HG02623 (cell line): ENCODE measurements around the gene WNK4.

Experiments used
- ATAC-seq: cut with Tn5 transposase; IDR thresholded peaks from one replicate; pipeline ENCODE4 v1.9.1; 2021; ENCODE audit warnings: moderate library complexity; ENCODE audit not compliant: unreplicated experiment

The WNK4 gene

DNA sequence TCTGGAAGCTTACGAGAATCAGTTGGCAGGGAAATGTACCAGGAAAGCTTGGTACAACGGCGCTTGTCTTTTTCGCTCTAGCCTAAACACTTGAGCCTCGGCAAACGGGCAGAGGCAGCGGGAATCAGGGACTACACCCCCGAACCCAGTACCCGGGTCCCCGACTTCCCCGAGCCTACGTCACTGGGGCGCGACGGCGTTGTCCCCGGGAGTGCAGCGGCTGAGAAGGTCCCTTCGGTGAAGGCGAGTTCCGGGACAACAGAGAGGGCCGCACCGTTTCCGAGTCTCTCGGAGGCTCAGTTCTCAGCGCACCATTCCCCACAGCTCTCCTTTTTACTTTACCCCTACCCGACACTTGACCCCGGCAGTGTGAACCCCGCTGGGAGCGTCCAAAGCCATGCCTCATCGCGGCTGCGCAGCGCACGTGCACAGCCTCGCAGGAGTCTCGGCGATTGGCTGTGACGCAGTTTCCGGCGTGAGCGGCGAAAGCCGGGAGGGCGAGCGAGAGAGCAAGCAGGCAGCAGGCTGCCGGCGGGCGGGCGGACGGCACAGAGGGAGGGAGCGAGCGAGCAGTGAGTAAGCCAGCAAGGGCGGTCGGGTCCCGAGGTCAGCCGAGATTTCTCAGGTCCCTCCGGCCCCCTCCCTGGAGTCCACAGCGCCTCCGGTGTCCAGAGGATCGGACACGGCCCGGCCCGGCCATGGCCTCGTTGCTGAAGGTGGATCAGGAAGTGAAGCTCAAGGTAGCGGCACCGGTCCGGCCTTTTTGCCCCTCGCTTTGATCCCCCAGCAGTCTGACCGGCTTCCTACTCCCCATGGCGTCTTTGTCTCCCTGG is 52.7 kb downstream of the WNK4 start, which contains the start of gene PSME3:
Gene PSME3, plus strand, starts transcription at position 464 of the 833 bp plus-strand sequence. Its CDS starts 235 bp downstream, at position 699.
- peak; percentile 80 for ATAC-seq

DNA sequence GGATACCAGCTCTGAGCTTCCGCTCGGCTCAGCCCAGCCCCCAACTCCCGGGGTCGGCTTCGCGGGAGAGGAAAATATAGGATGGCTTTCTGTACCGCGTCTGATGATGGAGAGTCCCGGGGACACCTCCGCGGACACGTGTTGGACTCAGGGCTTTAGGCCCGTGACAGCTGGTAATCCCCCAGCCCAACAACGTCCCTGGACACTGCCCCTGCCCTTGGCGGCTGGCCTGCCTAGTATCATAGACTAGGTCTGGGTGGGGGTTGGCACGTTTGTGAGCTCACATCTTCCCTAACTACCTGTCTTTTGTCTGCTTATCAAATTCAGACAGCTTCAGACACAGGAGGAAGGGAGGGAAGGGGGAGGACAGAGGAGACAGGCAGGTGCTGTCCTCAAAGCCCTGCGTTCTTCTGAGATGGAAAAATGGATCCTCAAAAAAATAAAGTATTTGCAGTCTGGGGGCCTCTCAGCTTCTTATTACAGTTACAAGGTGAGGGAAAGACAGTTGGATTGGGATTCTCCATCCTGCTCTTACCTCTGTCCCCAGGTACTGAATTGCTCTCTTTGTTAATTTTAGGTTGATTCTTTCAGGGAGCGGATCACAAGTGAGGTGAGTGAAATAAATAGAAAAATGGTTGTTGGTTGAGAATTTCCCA is 53.5 kb downstream of the WNK4 start:
- peak; percentile 8 for ATAC-seq

DNA sequence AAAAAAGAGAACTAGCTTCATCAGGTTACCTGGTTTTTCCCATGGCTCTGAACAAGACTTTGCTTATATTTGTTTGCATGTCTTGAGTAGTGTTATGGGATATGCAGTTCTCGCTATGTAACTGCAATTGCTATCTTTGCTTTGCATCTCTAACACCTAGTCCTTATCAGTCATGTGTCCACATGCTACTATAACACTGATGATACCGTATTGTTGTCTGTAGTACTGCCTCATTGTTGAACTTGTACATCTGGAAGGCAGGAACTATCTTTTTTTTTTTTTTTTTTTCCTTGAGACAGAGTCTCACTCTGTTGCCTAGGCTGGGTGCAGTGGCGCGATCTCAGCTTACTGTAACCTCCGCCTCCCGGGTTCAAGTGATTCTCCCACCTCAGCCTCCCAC is 55.3 kb downstream of the WNK4 start:
- no peak for ATAC-seq

DNA sequence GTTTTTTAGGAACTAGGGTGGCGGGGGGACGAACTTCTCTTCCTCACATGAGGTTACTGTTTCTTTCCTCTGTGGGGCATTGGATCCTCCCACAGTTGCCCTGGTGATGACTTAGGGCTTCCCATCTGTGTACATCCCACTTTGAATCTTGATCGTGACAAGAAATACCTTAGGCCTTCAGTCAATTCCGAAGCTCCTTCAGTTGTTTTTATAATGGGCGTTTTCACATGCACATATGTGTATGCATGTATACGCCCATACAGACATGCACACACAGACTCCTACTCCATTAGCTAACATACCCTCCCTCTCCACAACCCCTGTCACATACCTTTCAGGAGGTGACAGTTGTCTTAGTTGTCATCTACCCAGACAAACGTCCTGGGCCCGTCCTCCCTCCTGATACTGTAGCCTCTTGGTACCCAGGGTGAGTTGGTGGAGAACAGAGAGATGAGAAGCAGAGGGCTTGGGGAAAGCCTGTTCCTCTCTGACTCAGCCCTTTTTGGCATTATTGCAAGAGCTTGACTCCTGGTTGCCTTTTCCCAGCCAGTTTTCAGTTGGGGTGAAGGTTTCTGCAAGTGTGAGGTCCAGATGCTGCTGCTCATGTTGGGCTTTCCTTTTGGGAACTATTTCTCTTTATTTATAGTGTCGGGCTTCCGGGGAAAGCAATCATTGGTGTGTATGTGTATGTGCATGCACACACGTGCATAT is 61.7 kb downstream of the WNK4 start:
- no peak for ATAC-seq

DNA sequence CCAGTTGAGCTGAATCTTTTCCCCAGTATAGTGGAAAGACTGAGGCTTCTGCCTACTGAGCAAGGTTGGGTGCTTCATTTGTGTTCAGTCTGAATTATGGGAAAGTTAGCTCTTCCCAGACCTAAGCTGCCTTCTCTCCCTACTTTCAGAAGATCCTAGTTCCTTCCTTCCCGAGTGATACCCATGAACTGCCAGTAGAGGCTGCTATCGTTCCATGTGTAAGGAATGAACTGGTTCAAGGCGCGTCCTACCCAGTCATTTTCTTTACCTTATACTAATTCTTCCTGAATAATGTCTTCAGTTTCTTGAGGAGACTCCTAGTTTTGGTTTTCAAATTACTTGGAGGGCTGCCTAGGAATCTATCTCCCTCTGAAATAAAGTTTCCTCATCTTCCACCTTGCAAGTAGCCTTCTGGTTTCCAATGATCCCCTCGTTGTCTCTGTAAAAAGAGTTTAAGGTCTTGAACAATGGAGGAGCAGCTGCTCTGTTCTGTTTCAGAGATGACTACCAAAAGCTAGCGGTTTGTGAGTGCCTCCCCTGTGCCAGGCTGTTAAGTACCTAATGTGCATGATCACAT is 63.0 kb downstream of the WNK4 start:
- no peak for ATAC-seq

DNA sequence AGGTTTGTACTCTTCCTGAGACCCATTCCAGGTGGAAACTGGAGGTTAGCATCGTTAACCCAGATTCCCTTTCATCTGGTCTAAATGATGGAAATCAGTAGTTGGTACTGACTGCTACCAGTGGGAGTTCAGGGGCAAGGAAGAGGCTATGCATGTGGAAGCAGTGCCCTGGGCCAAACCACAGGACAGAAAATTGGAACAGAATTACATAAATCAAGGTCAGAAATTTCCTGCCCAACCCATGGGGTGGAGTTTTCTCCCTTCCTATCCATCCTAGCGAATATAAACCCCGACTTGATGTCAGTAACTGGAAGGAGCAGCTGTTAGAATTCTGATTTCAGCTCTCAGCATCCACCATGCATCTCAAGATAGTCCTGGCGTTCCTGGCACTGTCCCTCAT is 63.9 kb downstream of the WNK4 start, which contains the start of gene AOC2:
Gene AOC2, plus strand, starts transcription at position 310 of the 400 bp plus-strand sequence. Its CDS starts 47 bp downstream, at position 357.
- ATAC-seq: no peak

DNA sequence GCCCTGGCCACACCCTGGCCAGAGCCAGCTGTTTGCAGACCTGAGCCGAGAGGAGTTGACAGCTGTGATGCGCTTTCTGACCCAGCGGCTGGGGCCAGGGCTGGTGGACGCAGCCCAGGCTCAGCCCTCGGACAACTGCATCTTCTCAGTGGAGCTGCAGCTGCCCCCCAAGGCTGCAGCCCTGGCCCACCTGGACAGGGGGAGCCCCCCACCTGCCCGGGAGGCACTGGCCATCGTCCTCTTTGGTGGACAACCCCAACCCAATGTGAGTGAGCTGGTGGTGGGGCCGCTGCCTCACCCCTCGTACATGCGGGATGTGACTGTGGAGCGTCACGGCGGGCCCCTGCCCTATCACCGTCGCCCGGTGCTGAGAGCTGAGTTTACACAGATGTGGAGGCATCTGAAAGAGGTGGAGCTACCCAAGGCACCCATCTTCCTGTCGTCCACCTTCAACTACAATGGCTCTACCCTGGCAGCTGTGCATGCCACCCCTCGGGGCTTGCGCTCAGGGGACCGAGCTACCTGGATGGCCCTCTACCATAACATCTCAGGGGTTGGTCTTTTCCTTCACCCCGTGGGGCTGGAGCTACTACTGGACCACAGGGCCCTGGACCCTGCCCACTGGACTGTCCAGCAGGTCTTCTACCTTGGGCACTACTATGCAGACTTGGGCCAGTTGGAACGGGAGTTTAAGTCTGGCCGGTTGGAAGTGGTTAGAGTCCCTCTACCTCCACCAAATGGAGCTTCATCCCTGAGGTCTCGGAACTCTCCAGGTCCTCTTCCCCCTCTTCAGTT is 64.5 kb downstream of the WNK4 start:
- no peak for ATAC-seq

DNA sequence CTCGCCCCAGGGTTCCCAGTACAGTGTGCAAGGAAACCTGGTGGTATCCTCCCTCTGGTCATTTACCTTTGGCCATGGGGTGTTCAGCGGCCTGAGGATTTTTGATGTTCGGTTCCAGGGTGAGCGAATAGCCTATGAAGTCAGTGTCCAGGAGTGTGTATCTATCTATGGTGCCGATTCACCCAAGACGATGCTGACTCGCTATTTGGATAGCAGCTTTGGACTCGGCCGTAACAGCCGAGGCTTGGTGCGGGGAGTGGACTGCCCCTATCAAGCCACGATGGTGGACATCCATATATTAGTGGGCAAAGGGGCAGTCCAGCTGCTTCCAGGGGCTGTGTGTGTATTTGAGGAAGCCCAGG is 65.1 kb downstream of the WNK4 start:
- no peak for ATAC-seq

DNA sequence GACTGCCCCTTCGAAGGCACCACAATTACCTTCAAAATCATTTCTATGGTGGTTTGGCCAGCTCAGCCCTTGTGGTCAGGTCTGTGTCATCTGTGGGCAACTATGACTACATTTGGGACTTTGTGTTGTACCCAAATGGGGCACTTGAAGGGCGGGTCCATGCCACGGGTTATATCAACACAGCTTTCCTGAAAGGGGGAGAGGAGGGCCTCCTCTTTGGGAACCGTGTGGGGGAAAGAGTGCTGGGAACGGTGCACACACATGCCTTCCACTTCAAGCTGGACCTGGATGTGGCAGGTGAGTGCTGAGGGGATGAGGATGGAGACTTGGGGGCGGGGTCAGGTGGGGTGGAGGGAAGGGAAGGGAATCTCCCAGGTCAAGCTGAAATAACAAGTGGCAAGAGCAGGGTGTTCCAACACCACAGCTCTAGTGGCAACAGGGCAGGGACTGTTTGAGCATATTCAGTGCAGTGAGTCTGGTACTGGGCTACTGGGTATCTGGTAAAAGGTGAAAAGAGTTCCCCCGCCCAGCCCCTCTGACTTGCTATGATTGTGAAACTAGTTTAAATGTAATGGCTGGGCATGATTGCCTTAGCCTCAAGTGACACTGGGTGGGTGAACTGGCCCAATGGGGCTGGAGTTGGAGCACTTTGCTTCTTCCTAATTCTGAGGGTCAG is 65.6 kb downstream of the WNK4 start:
- no peak for ATAC-seq
